ENCODE measurements around the gene CCDC61.

CCDC61 gene

GRCh38 chr19:45958320-45958719, 36.9 kb upstream of the CCDC61 start:
- H3K18ac ChIP-seq (ENCODE audit: low read length), result no peak overlapping the region
- no peak for DNase-seq (ENCODE audit: low spot score)
- peak overlapping the region; percentile 15 for H3K27ac ChIP-seq (replicated peaks; ENCODE audit: low read length)
- H2AFZ ChIP-seq (ENCODE audit: low read length), result no peak overlapping the region
- H3K14ac ChIP-seq (ENCODE audit: low read length), result no peak overlapping the region
- peaks cover 0 to 5% of the 10 kb centered on the region in 2 donors for H3K9me3 ChIP-seq (replicated peaks in 1 of 2; ENCODE audit: control insufficient read depth in 2 of 2, insufficient read depth in 1 of 2, low read depth in 1 of 2, low read length in 2 of 2)
- H3K9ac ChIP-seq (ENCODE audit: low read depth, low read length, poor library complexity), result peak overlapping the region; percentile 32
- no peak overlapping the region for H2BK120ac ChIP-seq (ENCODE audit: low read depth, low read length)
- no peak overlapping the region for H2BK5ac ChIP-seq (ENCODE audit: low read length)
- peaks cover 24 to 54% of the 10 kb centered on the region in 2 donors for H3K36me3 ChIP-seq (replicated peaks in 1 of 2; ENCODE audit: control insufficient read depth in 2 of 2, insufficient read depth in 2 of 2, low read length in 2 of 2)
- 100% methylated on average over 3 to 5 of the region's 6 CpGs for WGBS, 2 donors (ENCODE audit: extremely low coverage in 2 of 2, insufficient read length in 2 of 2, insufficient replicate concordance in 1 of 2)
- H2AK5ac ChIP-seq (ENCODE audit: low read depth, low read length), result no peak overlapping the region
- H3K79me1 ChIP-seq (ENCODE audit: low read depth, low read length), result peaks cover 2% of the 10 kb centered on the region
- H3K23ac ChIP-seq (ENCODE audit: low read depth, low read length, poor library complexity), result no peak overlapping the region
- peaks cover 0 to 2% (median 0%) of the 10 kb centered on the region in 3 experiments for H3K27me3 ChIP-seq (ENCODE audit: control insufficient read depth in 3 of 3, insufficient read depth in 3 of 3, low read depth in 1 of 3, low read length in 3 of 3)
- H3K4me3 ChIP-seq (ENCODE audit: low read length in 2 of 2), result peak overlapping the region in 1 of 2 donors; percentile 55
- H2BK15ac ChIP-seq (ENCODE audit: low read length), result no peak overlapping the region
- H3K4me2 ChIP-seq (ENCODE audit: insufficient read depth, low read length, poor library complexity, severe bottlenecking), result no peak overlapping the region
- no peak overlapping the region for H4K8ac ChIP-seq (ENCODE audit: low read depth, low read length)
- no peak overlapping the region for H3K4ac ChIP-seq (ENCODE audit: low read length)
- H2BK12ac ChIP-seq (ENCODE audit: low read length), result no peak overlapping the region
- no peak overlapping the region for H4K91ac ChIP-seq (ENCODE audit: low read depth, low read length, poor library complexity)
- peaks cover 18 to 41% of the 10 kb centered on the region in 2 donors for H3K4me1 ChIP-seq (ENCODE audit: control insufficient read depth in 2 of 2, insufficient read depth in 1 of 2, low read depth in 1 of 2, low read length in 2 of 2)

- H3K23ac ChIP-seq (ENCODE audit: low read depth, low read length, poor library complexity), result no peak overlapping the region
- no peak overlapping the region for H3K18ac ChIP-seq (ENCODE audit: low read length)
- no peak overlapping the region for H3K4me3 ChIP-seq (ENCODE audit: low read length in 2 of 2)
- no peak overlapping the region for H2AK5ac ChIP-seq (ENCODE audit: low read depth, low read length)
- peaks cover 2% of the 10 kb centered on the region for H3K79me1 ChIP-seq (ENCODE audit: low read depth, low read length)
- DNase-seq (ENCODE audit: low spot score), result no peak
- no peak overlapping the region for H2BK15ac ChIP-seq (ENCODE audit: low read length)
- H2BK12ac ChIP-seq (ENCODE audit: low read length), result no peak overlapping the region
- H3K4me1 ChIP-seq (ENCODE audit: control insufficient read depth in 2 of 2, insufficient read depth in 1 of 2, low read depth in 1 of 2, low read length in 2 of 2), result peaks cover 12 to 35% of the 10 kb centered on the region in 2 donors
- no peak overlapping the region for H3K9ac ChIP-seq (ENCODE audit: low read depth, low read length, poor library complexity)
- H3K27ac ChIP-seq (replicated peaks; ENCODE audit: low read length), result no peak overlapping the region
- peaks cover 25 to 52% of the 10 kb centered on the region in 2 donors for H3K36me3 ChIP-seq (replicated peaks in 1 of 2; ENCODE audit: control insufficient read depth in 2 of 2, insufficient read depth in 2 of 2, low read length in 2 of 2)
- no peak overlapping the region for H2BK5ac ChIP-seq (ENCODE audit: low read length)
- H3K4me2 ChIP-seq (ENCODE audit: insufficient read depth, low read length, poor library complexity, severe bottlenecking), result no peak overlapping the region
- H4K91ac ChIP-seq (ENCODE audit: low read depth, low read length, poor library complexity), result no peak overlapping the region
- WGBS, 2 donors (ENCODE audit: extremely low coverage in 2 of 2, insufficient read length in 2 of 2, insufficient replicate concordance in 1 of 2), result no CpG with 5 or more reads among the region's 12 CpGs
- H2AFZ ChIP-seq (ENCODE audit: low read length), result no peak overlapping the region
- peaks cover 0 to 2% (median 0%) of the 10 kb centered on the region in 3 experiments for H3K27me3 ChIP-seq (ENCODE audit: control insufficient read depth in 3 of 3, insufficient read depth in 3 of 3, low read depth in 1 of 3, low read length in 3 of 3)
- H3K14ac ChIP-seq (ENCODE audit: low read length), result no peak overlapping the region
- H3K9me3 ChIP-seq (replicated peaks in 1 of 2; ENCODE audit: control insufficient read depth in 2 of 2, insufficient read depth in 1 of 2, low read depth in 1 of 2, low read length in 2 of 2), result peaks cover 0 to 5% of the 10 kb centered on the region in 2 donors
- no peak overlapping the region for H2BK120ac ChIP-seq (ENCODE audit: low read depth, low read length)
- H3K4ac ChIP-seq (ENCODE audit: low read length), result no peak overlapping the region
- no peak overlapping the region for H4K8ac ChIP-seq (ENCODE audit: low read depth, low read length)
These were observed 36.3 kb upstream of the CCDC61 start for GRCh38 chr19:45958769-45959516.

- no peak overlapping the region for H3K4me3 ChIP-seq (ENCODE audit: low read length in 2 of 2)
- no peak overlapping the region for H2BK5ac ChIP-seq (ENCODE audit: low read length)
- H3K14ac ChIP-seq (ENCODE audit: low read length), result no peak overlapping the region
- no peak overlapping the region for H4K8ac ChIP-seq (ENCODE audit: low read depth, low read length)
- no peak overlapping the region for H3K23ac ChIP-seq (ENCODE audit: low read depth, low read length, poor library complexity)
- H3K36me3 ChIP-seq (replicated peaks in 1 of 2; ENCODE audit: control insufficient read depth in 2 of 2, insufficient read depth in 2 of 2, low read length in 2 of 2), result peaks cover 25 to 54% of the 10 kb centered on the region in 2 donors
- H3K27ac ChIP-seq (replicated peaks; ENCODE audit: low read length), result no peak overlapping the region
- no peak overlapping the region for H4K91ac ChIP-seq (ENCODE audit: low read depth, low read length, poor library complexity)
- no peak for DNase-seq (ENCODE audit: low spot score)
- H2BK120ac ChIP-seq (ENCODE audit: low read depth, low read length), result no peak overlapping the region
- H3K9ac ChIP-seq (ENCODE audit: low read depth, low read length, poor library complexity), result no peak overlapping the region
- H2BK15ac ChIP-seq (ENCODE audit: low read length), result no peak overlapping the region
- H3K27me3 ChIP-seq (ENCODE audit: control insufficient read depth in 3 of 3, insufficient read depth in 3 of 3, low read depth in 1 of 3, low read length in 3 of 3), result peaks cover 0 to 2% (median 0%) of the 10 kb centered on the region in 3 experiments
- no peak overlapping the region for H2AK5ac ChIP-seq (ENCODE audit: low read depth, low read length)
- peaks cover 0 to 5% of the 10 kb centered on the region in 2 donors for H3K9me3 ChIP-seq (replicated peaks in 1 of 2; ENCODE audit: control insufficient read depth in 2 of 2, insufficient read depth in 1 of 2, low read depth in 1 of 2, low read length in 2 of 2)
- peaks cover 2% of the 10 kb centered on the region for H3K79me1 ChIP-seq (ENCODE audit: low read depth, low read length)
- no peak overlapping the region for H2BK12ac ChIP-seq (ENCODE audit: low read length)
- WGBS, 2 donors (ENCODE audit: extremely low coverage in 2 of 2, insufficient read length in 2 of 2, insufficient replicate concordance in 1 of 2), result 100% methylated on average over 1 of the region's 8 CpGs; no CpG with 5 or more reads in 1 of the 2 donors
- peaks cover 10 to 33% of the 10 kb centered on the region in 2 donors for H3K4me1 ChIP-seq (ENCODE audit: control insufficient read depth in 2 of 2, insufficient read depth in 1 of 2, low read depth in 1 of 2, low read length in 2 of 2)
- H3K18ac ChIP-seq (ENCODE audit: low read length), result no peak overlapping the region
- no peak overlapping the region for H2AFZ ChIP-seq (ENCODE audit: low read length)
- no peak overlapping the region for H3K4me2 ChIP-seq (ENCODE audit: insufficient read depth, low read length, poor library complexity, severe bottlenecking)
- no peak overlapping the region for H3K4ac ChIP-seq (ENCODE audit: low read length)
These were observed 35.7 kb upstream of the CCDC61 start for GRCh38 chr19:45959517-45960025.

DNA sequence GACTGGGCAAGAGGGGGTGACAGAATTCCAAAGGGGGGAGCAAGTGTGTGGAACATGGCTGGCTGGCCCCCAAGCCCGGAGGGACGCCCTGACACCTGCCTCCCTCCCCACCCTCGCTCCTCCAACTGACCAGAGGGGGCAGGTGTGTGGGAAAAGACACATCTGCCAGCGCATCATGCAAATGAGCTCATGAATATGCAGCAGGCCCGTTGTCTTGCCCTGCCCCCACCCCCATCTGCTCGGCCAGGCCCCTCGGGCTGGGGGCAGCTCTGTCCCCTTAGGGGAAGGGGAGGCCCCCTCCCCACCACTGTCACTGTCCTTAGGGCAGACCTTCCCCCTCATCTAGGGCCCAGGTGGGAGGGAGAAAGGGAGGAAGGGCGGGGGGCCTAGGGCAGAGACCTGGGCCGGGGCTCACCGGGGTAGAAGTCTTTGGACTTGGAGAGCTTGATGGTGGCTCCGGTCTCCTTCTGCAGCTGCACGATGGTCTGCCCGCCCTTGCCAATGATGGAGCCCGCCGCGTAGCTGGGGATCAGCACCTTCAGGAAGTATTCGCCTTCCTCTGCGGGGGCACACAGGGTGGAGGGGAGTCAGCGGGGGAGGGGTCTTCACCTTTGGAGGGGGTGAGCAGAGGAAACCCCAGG, 34.6 kb upstream of the CCDC61 start:
- H2BK120ac ChIP-seq (ENCODE audit: low read depth, low read length), result no peak overlapping the region
- DNase-seq (ENCODE audit: low spot score), result no peak
- H3K9ac ChIP-seq (ENCODE audit: low read depth, low read length, poor library complexity), result no peak overlapping the region
- no peak overlapping the region for H2AK5ac ChIP-seq (ENCODE audit: low read depth, low read length)
- H4K8ac ChIP-seq (ENCODE audit: low read depth, low read length), result no peak overlapping the region
- H3K4me2 ChIP-seq (ENCODE audit: insufficient read depth, low read length, poor library complexity, severe bottlenecking), result no peak overlapping the region
- no peak overlapping the region for H3K18ac ChIP-seq (ENCODE audit: low read length)
- no peak overlapping the region for H4K91ac ChIP-seq (ENCODE audit: low read depth, low read length, poor library complexity)
- H3K79me1 ChIP-seq (ENCODE audit: low read depth, low read length), result peaks cover 2% of the 10 kb centered on the region
- H2BK15ac ChIP-seq (ENCODE audit: low read length), result no peak overlapping the region
- WGBS, 2 donors (ENCODE audit: extremely low coverage in 2 of 2, insufficient read length in 2 of 2, insufficient replicate concordance in 1 of 2), result no CpG with 5 or more reads among the region's 19 CpGs
- H2BK5ac ChIP-seq (ENCODE audit: low read length), result no peak overlapping the region
- H3K4me1 ChIP-seq (ENCODE audit: control insufficient read depth in 2 of 2, insufficient read depth in 1 of 2, low read depth in 1 of 2, low read length in 2 of 2), result peaks cover 5 to 23% of the 10 kb centered on the region in 2 donors
- H3K27ac ChIP-seq (replicated peaks; ENCODE audit: low read length), result no peak overlapping the region
- no peak overlapping the region for H3K23ac ChIP-seq (ENCODE audit: low read depth, low read length, poor library complexity)
- H3K4ac ChIP-seq (ENCODE audit: low read length), result peak overlapping the region; percentile 44
- peaks cover 0 to 2% (median 0%) of the 10 kb centered on the region in 3 experiments for H3K27me3 ChIP-seq (ENCODE audit: control insufficient read depth in 3 of 3, insufficient read depth in 3 of 3, low read depth in 1 of 3, low read length in 3 of 3)
- H2AFZ ChIP-seq (ENCODE audit: low read length), result no peak overlapping the region
- no peak overlapping the region for H3K4me3 ChIP-seq (ENCODE audit: low read length in 2 of 2)
- H2BK12ac ChIP-seq (ENCODE audit: low read length), result no peak overlapping the region
- peak overlapping the region; percentile 47 for H3K14ac ChIP-seq (ENCODE audit: low read length)
- H3K36me3 ChIP-seq (replicated peaks in 1 of 2; ENCODE audit: control insufficient read depth in 2 of 2, insufficient read depth in 2 of 2, low read length in 2 of 2), result peaks cover 25 to 61% of the 10 kb centered on the region in 2 donors
- peaks cover 0 to 5% of the 10 kb centered on the region in 2 donors for H3K9me3 ChIP-seq (replicated peaks in 1 of 2; ENCODE audit: control insufficient read depth in 2 of 2, insufficient read depth in 1 of 2, low read depth in 1 of 2, low read length in 2 of 2)
